Aortic smooth muscle cell (primary cell): ENCODE data around the gene ISL1. TPM values are rescaled to one million over a fixed set of nuclear protein-coding genes. Genes with fewer than 3 reads are reported as not detected.

ENCODE experiments used
- total RNA-seq: library from RNA; depleted of rRNA; stranded (reverse); fragments of >200 nt; gene quantifications from 2 replicates; pipeline ENCODE4 v1.2.3, GENCODE V29; 2014

Gene ISL1
- total RNA-seq = 0.13 and 0.25 TPM in 2 replicates

GRCh38 chr5:51383131-51384121 lies at the start of gene ISL1:
ISL1 (plus strand) TSS chr5:51383448; CDS start chr5:51383672, 224 bp downstream.

